ENCODE results near the gene SS18L1. TPM values are rescaled to one million over a fixed set of nuclear protein-coding genes. Genes with fewer than 3 reads are reported as not detected.

The SS18L1 gene
- total RNA-seq, 4 donors from 2014 or later = 6.8 to 12.3 (median 11.1) TPM

GRCh38 chr20:62171245-62171644, 27.7 kb downstream of the SS18L1 start:
- Histone ChIP-seq H3K27ac (no peak overlapping the region), H3K4me1 (no peaks in the 10 kb centered on the region), H3K27me3 (no peaks in the 10 kb centered on the region), H3K4me3 (no peak overlapping the region), H3K36me3 (peaks cover 0 to 86% of the 10 kb centered on the region in 2 donors), H3K9me3 (no peaks in the 10 kb centered on the region)
- WGBS, 2 donors (ENCODE audit: low coverage in 1 of 2) = 50 to 77% methylated on average over 1 to 8 of the region's 8 CpGs
- TF ChIP-seq POLR2AphosphoS5 (IDR thresholded peaks at IDR 0.05) = no peak
- TF ChIP-seq EP300 (IDR thresholded peaks at IDR 0.05) = no peak
- TF ChIP-seq, protein P1, sequence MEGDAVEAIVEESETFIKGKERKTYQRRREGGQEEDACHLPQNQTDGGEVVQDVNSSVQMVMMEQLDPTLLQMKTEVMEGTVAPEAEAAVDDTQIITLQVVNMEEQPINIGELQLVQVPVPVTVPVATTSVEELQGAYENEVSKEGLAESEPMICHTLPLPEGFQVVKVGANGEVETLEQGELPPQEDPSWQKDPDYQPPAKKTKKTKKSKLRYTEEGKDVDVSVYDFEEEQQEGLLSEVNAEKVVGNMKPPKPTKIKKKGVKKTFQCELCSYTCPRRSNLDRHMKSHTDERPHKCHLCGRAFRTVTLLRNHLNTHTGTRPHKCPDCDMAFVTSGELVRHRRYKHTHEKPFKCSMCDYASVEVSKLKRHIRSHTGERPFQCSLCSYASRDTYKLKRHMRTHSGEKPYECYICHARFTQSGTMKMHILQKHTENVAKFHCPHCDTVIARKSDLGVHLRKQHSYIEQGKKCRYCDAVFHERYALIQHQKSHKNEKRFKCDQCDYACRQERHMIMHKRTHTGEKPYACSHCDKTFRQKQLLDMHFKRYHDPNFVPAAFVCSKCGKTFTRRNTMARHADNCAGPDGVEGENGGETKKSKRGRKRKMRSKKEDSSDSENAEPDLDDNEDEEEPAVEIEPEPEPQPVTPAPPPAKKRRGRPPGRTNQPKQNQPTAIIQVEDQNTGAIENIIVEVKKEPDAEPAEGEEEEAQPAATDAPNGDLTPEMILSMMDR (IDR thresholded peaks at IDR 0.05) = no peak
- no peak for TF ChIP-seq POLR2A (IDR thresholded peaks at IDR 0.05)
- no peak for ATAC-seq

- Histone ChIP-seq H3K36me3 (peaks cover 0 to 84% of the 10 kb centered on the region in 2 donors), H3K4me3 (no peak overlapping the region), H3K27ac (no peak overlapping the region), H3K9me3 (no peaks in the 10 kb centered on the region), H3K27me3 (no peaks in the 10 kb centered on the region), H3K4me1 (no peaks in the 10 kb centered on the region)
- TF ChIP-seq POLR2AphosphoS5 (IDR thresholded peaks at IDR 0.05) = no peak
- TF ChIP-seq, protein P1 (IDR thresholded peaks at IDR 0.05) = no peak
- TF ChIP-seq EP300 (IDR thresholded peaks at IDR 0.05) = no peak
- no peak for TF ChIP-seq POLR2A (IDR thresholded peaks at IDR 0.05)
- no peak for ATAC-seq
- WGBS, 2 donors (ENCODE audit: low coverage in 1 of 2) = no CpG with 5 or more reads among the region's 18 CpGs
Observed at GRCh38 chr20:62172666-62173065, 29.1 kb downstream of the SS18L1 start.

GRCh38 chr20:62174021-62174804, 30.6 kb downstream of the SS18L1 start:
- H3K27ac ChIP-seq = no peak overlapping the region
- no peaks in the 10 kb centered on the region for H3K9me3 ChIP-seq
- no peak overlapping the region for H3K4me3 ChIP-seq
- no peaks in the 10 kb centered on the region for H3K4me1 ChIP-seq
- no peak for ATAC-seq
- H3K36me3 ChIP-seq = peaks cover 0 to 80% of the 10 kb centered on the region in 2 donors
- TF ChIP-seq POLR2AphosphoS5 (IDR thresholded peaks at IDR 0.05) (no peak), POLR2A (IDR thresholded peaks at IDR 0.05) (no peak), EP300 (IDR thresholded peaks at IDR 0.05) (no peak)
- TF ChIP-seq, protein P1 (IDR thresholded peaks at IDR 0.05) = no peak
- WGBS, 2 donors (ENCODE audit: low coverage in 1 of 2) = 91 to 93% methylated on average over 18 to 20 of the region's 28 CpGs
- no peaks in the 10 kb centered on the region for H3K27me3 ChIP-seq

DNA sequence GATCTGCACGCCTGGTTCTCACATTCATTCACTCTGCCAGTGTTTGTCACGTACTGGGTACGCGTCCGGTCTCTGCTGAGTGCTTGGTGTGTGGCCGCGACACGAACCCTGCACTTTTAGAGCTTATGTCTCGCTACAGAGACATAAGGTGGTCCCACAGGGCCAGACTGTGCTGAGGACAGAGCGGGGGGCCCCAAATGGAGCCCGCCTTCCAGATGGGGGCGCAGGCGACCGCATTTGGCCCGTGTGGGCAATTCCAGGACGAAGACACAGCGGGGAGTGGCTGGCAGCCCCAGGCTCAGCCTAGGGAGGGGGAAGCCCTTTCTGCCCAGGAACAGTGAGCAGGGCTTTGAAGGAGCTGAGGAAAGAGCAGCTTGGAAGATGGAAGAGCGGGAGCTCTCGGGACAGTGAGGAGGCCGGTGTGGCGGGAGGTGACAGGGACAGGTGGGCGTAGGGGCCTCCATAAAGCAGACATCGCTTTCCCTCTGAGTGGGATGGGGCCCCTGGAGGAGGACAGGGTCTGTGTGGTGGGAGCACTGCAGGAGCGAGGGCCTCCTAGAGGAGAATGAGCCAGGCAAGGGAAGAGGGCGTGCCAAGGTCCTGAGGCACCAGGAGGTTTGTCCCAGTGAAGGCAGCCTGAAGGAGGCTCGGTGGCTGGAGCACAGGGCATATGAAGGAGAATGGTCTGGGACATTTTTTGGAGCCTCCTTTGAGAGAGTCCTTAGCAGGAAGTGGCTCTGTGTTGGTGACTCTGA, 31.5 kb downstream of the SS18L1 start:
- H3K4me3 ChIP-seq = no peak overlapping the region
- no peak for ATAC-seq
- no peak overlapping the region for H3K27ac ChIP-seq
- no peaks in the 10 kb centered on the region for H3K4me1 ChIP-seq
- no peaks in the 10 kb centered on the region for H3K9me3 ChIP-seq
- TF ChIP-seq EP300 (IDR thresholded peaks at IDR 0.05) (no peak), POLR2AphosphoS5 (IDR thresholded peaks at IDR 0.05) (no peak), POLR2A (IDR thresholded peaks at IDR 0.05) (no peak)
- TF ChIP-seq, protein P1 (IDR thresholded peaks at IDR 0.05) = no peak
- peaks cover 0 to 79% of the 10 kb centered on the region in 2 donors for H3K36me3 ChIP-seq
- WGBS, 2 donors (ENCODE audit: low coverage in 1 of 2) = 94 to 95% methylated on average over 9 to 12 of the region's 26 CpGs
- no peaks in the 10 kb centered on the region for H3K27me3 ChIP-seq
